Stomach (tissue), 9 donors: ENCODE results near the gene LSM12. TPM values are rescaled to one million over a fixed set of nuclear protein-coding genes. Genes with fewer than 3 reads are reported as not detected.

Experiments
- DNase-seq, 2 donors: peaks; one replicate each; pipeline versions ENCODE4 v3.0.0 to v3.0.0-alpha.2; 2013 to 2019
- H3K27ac ChIP-seq, 5 donors: fragments of 200-600 bp in 4 of 5; sonication (generic) in 4 of 5; one replicate each; pipeline ENCODE4 v1.5.1; 2013 to 2019; ENCODE audit warnings: mild to moderate bottlenecking in 1 of 5, moderate library complexity in 1 of 5
- H3K27me3 ChIP-seq, 3 donors: fragments of 200-600 bp; sonication (generic); one replicate each; pipeline ENCODE4 v1.5.1; 2017 to 2019; ENCODE audit warnings: mixed run types in 1 of 3
- H3K36me3 ChIP-seq, 4 donors: fragments of 200-600 bp; sonication (generic); 1 replicate in 3 of 4; 2 replicates in 1 of 4; pipeline ENCODE4 v1.5.1; 2016 to 2019
- H3K4me1 ChIP-seq, 4 donors: fragments of 200-600 bp; sonication (generic); one replicate each; pipeline ENCODE4 v1.5.1; 2016 to 2019
- H3K4me3 ChIP-seq, 4 donors: fragments of 200-600 bp; sonication (generic) in 3 of 4; one replicate each; pipeline ENCODE4 v1.5.1; 2016 to 2019; ENCODE audit warnings: mild to moderate bottlenecking in 1 of 4
- H3K9me3 ChIP-seq, 4 donors: fragments of 200-600 bp; sonication (generic); one replicate each; pipeline ENCODE4 v1.5.1; 2016 to 2019
- CTCF ChIP-seq, 7 experiments: fragments of 450-650 bp in 4 of 7; fragments of 200-600 bp in 3 of 7; sonication (generic) in 3 of 7; IDR thresholded peaks; one replicate each; pipeline ENCODE4 v1.5.1; 2016 to 2019; ENCODE audit warnings: antibody characterized with exemption in 7 of 7, control low read depth in 2 of 7, mild to moderate bottlenecking in 1 of 7
- EP300 ChIP-seq: sonication (generic); formaldehyde crosslinking; IDR thresholded peaks from one replicate; pipeline ENCODE4 v1.6.1; 2017; ENCODE audit warnings: antibody characterized with exemption
- POLR2A ChIP-seq, 4 donors: fragments of 450-650 bp; IDR thresholded peaks; one replicate each; pipeline ENCODE4 v1.6.1; 2016; ENCODE audit warnings: antibody characterized with exemption in 4 of 4, control low read depth in 2 of 4, mild to moderate bottlenecking in 1 of 4, moderate library complexity in 1 of 4
- POLR2AphosphoS5 ChIP-seq, 3 donors: sonication (generic); formaldehyde crosslinking; IDR thresholded peaks; one replicate each; pipeline ENCODE4 v1.6.1; 2016; ENCODE audit warnings: antibody characterized with exemption in 3 of 3
- WGBS, 5 donors: extraction: QIAGEN DNeasy Blood & Tissue Kit in 3 of 5; methylation state at CpG; one replicate each; pipeline versions ENCODE4 v1.1.5 to v1.1.7; 2013 to 2018; 5-methylcytosine and 5-hydroxymethylcytosine counted together
- intact Hi-C: fragments of 100-400 bp; cut with DNase I; formaldehyde crosslinking; loops from one replicate; pipeline ENCODE4 v1.15.1; 2023; ENCODE audit warnings: low total_unique reads
- polyA plus RNA-seq, 3 donors: library from polyadenylated mRNA; stranded (reverse); fragments of 200-250 nt; gene quantifications; one replicate each; pipeline ENCODE4 v1.2.3, GENCODE V29; 2013
- small RNA-seq, 4 donors: library from RNA; depleted of rRNA; stranded (forward); fragments of <200 nt; gene quantifications; one replicate each; pipeline ENCODE3, GENCODE V24; 2016
- total RNA-seq, 5 donors: library from RNA; depleted of rRNA; stranded (reverse); fragments of >200 nt; gene quantifications; one replicate each; pipeline versions ENCODE4 v1.1.0 to v1.2.3, GENCODE V29; 2014 to 2016
- donor health status: healthy with polysubstance abuse.
- donor health status: Bipolar disorder and iron deficiency.
- donor health status: healthy.

The LSM12 gene
- total and polyA plus RNA-seq, 8 donors = 19.8 to 34.5 (median 30.2) TPM

GRCh38 chr17:43984521-43984920 is 82.0 kb downstream of the LSM12 start:
- Histone ChIP-seq H3K9me3 (no peaks in the 10 kb centered on the region), H3K4me3 (peak overlapping the region; percentile 36 to 55 (median 41)), H3K4me1 (peaks cover 13 to 18% (median 17%) of the 10 kb centered on the region in 4 donors), H3K27me3 (peaks cover 4 to 74% (median 28%) of the 10 kb centered on the region in 3 donors), H3K36me3 (no peaks in the 10 kb centered on the region), H3K27ac (peak overlapping the region in 3 of 5 donors; percentile 14 to 63 (median 30))
- TF ChIP-seq EP300 (no peak), CTCF (IDR thresholded peaks at IDR 0.05) (no peak), POLR2AphosphoS5 (IDR thresholded peaks at IDR 0.05) (no peak), POLR2A (IDR thresholded peaks at IDR 0.05) (no peak)
- WGBS, 5 donors = 40 to 67% (median 52%) methylated on average over 7 to 8 of the region's 8 CpGs
- peak in 1 of 2 donors; percentile 36 for DNase-seq
- intact Hi-C loops = no loop called here

Small RNAs within 50 kb of the gene (small RNA-seq; reads per million reads assigned to genes)
- 0 reads per million in 4 donors for gene RF00012

Other genes starting within 250 kb of the LSM12 start
- 10 to 100 TPM in 4 of 5 donors, 1 to 10 TPM in 1; 7.2 to 22.8 (median 17.4) TPM for gene MPP3, start 233.5 kb downstream of the LSM12 start, total RNA-seq
- 1 to 10 TPM in 2 of 3 donors, under 1 TPM in 1; 0.31 to 9.3 (median 2.4) TPM for gene MPP3, start 233.5 kb downstream of the LSM12 start, polyA plus RNA-seq
- 1 to 10 TPM in 2 of 5 donors, under 1 TPM in 2, not detected in 1; 0.29 to 3.7 (median 1.5) TPM for gene CD300LG, start 219.5 kb downstream of the LSM12 start, total RNA-seq
- gene CD300LG, start 219.5 kb downstream of the LSM12 start, polyA plus RNA-seq = 1 to 10 TPM in 1 of 3 donors, under 1 TPM in 2; 0.37 to 1.1 (median 0.92) TPM
- gene MPP2, start 159.1 kb downstream of the LSM12 start, total RNA-seq = 1 to 10 TPM in 3 of 5 donors, under 1 TPM in 2; 0.43 to 6.4 (median 4.3) TPM
- gene MPP2, start 159.1 kb downstream of the LSM12 start, polyA plus RNA-seq = 1 to 10 TPM; 1.1 to 2.0 (median 1.6) TPM
- gene PPY, start 124.2 kb downstream of the LSM12 start, total RNA-seq = not detected
- not detected for gene PPY, start 124.2 kb downstream of the LSM12 start, polyA plus RNA-seq
- gene PYY, start 112.7 kb downstream of the LSM12 start, total RNA-seq = 10 to 100 TPM in 1 of 5 donors, not detected in 4; 71.3 TPM
- gene PYY, start 112.7 kb downstream of the LSM12 start, polyA plus RNA-seq = under 1 TPM in 1 of 3 donors, not detected in 2; 0.35 TPM
- 1 to 10 TPM in 1 of 5 donors, under 1 TPM in 2, not detected in 2; 0.29 to 1.5 (median 0.58) TPM for gene NAGS, start 62.0 kb downstream of the LSM12 start, total RNA-seq
- 1 to 10 TPM in 2 of 3 donors, under 1 TPM in 1; 0.61 to 1.4 (median 1.2) TPM for gene NAGS, start 62.0 kb downstream of the LSM12 start, polyA plus RNA-seq
- 10 to 100 TPM in 4 of 5 donors, 1 to 10 TPM in 1; 1.8 to 41.9 (median 17.7) TPM for gene TMEM101, start 51.7 kb downstream of the LSM12 start, total RNA-seq
- gene TMEM101, start 51.7 kb downstream of the LSM12 start, polyA plus RNA-seq = 10 to 100 TPM; 29.6 to 40.8 (median 38.0) TPM
- 100 to 1,000 TPM in 1 of 5 donors, 10 to 100 TPM in 4; 10.5 to 132 (median 36.2) TPM for gene G6PC3, start 4.1 kb upstream of the LSM12 start, total RNA-seq
- 10 to 100 TPM; 16.8 to 52.0 (median 44.1) TPM for gene G6PC3, start 4.1 kb upstream of the LSM12 start, polyA plus RNA-seq
- gene HDAC5, start 57.0 kb upstream of the LSM12 start, total RNA-seq = 100 to 1,000 TPM in 2 of 5 donors, 10 to 100 TPM in 3; 14.7 to 311 (median 58.0) TPM
- gene HDAC5, start 57.0 kb upstream of the LSM12 start, polyA plus RNA-seq = 10 to 100 TPM; 13.3 to 19.3 (median 17.9) TPM
- 1 to 10 TPM in 2 of 5 donors, under 1 TPM in 1, not detected in 2; 0.14 to 1.7 (median 1.3) TPM for gene HROB, start 75.3 kb upstream of the LSM12 start, total RNA-seq
- 1 to 10 TPM in 1 of 3 donors, under 1 TPM in 2; 0.61 to 2.4 (median 0.62) TPM for gene HROB, start 75.3 kb upstream of the LSM12 start, polyA plus RNA-seq
- gene ASB16, start 104.0 kb upstream of the LSM12 start, total RNA-seq = under 1 TPM in 1 of 5 donors, not detected in 4; 0.73 TPM
- under 1 TPM in 2 of 3 donors, not detected in 1; 0.30 to 0.31 TPM for gene ASB16, start 104.0 kb upstream of the LSM12 start, polyA plus RNA-seq
- 10 to 100 TPM; 10.7 to 62.4 (median 16.2) TPM for gene TMUB2, start 120.3 kb upstream of the LSM12 start, total RNA-seq
- gene TMUB2, start 120.3 kb upstream of the LSM12 start, polyA plus RNA-seq = 10 to 100 TPM; 16.2 to 37.8 (median 16.5) TPM
- 10 to 100 TPM; 11.1 to 57.4 (median 43.7) TPM for gene ATXN7L3, start 133.2 kb upstream of the LSM12 start, total RNA-seq
- gene ATXN7L3, start 133.2 kb upstream of the LSM12 start, polyA plus RNA-seq = 10 to 100 TPM; 21.0 to 29.9 (median 29.2) TPM
- gene UBTF, start 153.0 kb upstream of the LSM12 start, total RNA-seq = 100 to 1,000 TPM in 2 of 5 donors, 10 to 100 TPM in 3; 35.8 to 198 (median 59.4) TPM
- 10 to 100 TPM; 25.5 to 28.8 (median 27.4) TPM for gene UBTF, start 153.0 kb upstream of the LSM12 start, polyA plus RNA-seq
- 1 to 10 TPM in 1 of 5 donors, not detected in 4; 8.3 TPM for gene SLC4A1, start 201.5 kb upstream of the LSM12 start, total RNA-seq
- not detected for gene SLC4A1, start 201.5 kb upstream of the LSM12 start, polyA plus RNA-seq
- 10 to 100 TPM in 1 of 5 donors, 1 to 10 TPM in 2, under 1 TPM in 1, not detected in 1; 0.43 to 40.8 (median 3.5) TPM for gene RUNDC3A, start 241.9 kb upstream of the LSM12 start, total RNA-seq
- gene RUNDC3A, start 241.9 kb upstream of the LSM12 start, polyA plus RNA-seq = 1 to 10 TPM; 4.5 to 6.0 (median 4.5) TPM